Karpas-422 (cell line): Measurements from ENCODE around the gene MED23. TPM values are rescaled to one million over a fixed set of nuclear protein-coding genes. Genes with fewer than 3 reads are reported as not detected.
"Not testable (repeated sequence)": the region's sequence is repeated elsewhere in the genome, so short reads cannot be mapped to it uniquely, and the experiment has no call there.

Experiments used
- DNase-seq: peaks from one replicate; pipeline ENCODE4 v3.0.0-alpha.2; 2015
- H2AFZ ChIP-seq: fragments of 200-600 bp; sonication (generic); 2 replicates; pipeline ENCODE4 v1.6.1; 2014; ENCODE audit warnings: antibody characterized with exemption, low read length, mixed read lengths
- H3K27ac ChIP-seq: fragments of 200-600 bp; sonication (generic); 2 replicates; pipeline ENCODE4 v1.5.1; 2014; ENCODE audit warnings: mild to moderate bottlenecking, low read length, moderate library complexity
- H3K27me3 ChIP-seq: fragments of 200-600 bp; sonication (generic); 2 replicates; pipeline ENCODE4 v1.6.1; 2014; ENCODE audit warnings: low read length, mixed read lengths
- H3K36me3 ChIP-seq: fragments of 200-600 bp; sonication (generic); 2 replicates; pipeline ENCODE4 v1.6.1; 2014; ENCODE audit warnings: low read length, mixed read lengths; ENCODE audit not compliant: insufficient read depth
- H3K4me1 ChIP-seq: fragments of 200-600 bp; sonication (generic); 2 replicates; pipeline ENCODE4 v1.6.1; 2014; ENCODE audit warnings: mild to moderate bottlenecking, low read length, mixed read lengths
- H3K4me2 ChIP-seq: fragments of 200-600 bp; sonication (generic); 2 replicates; pipeline ENCODE4 v1.6.1; 2014; ENCODE audit warnings: low read length, low read depth, mild to moderate bottlenecking; ENCODE audit not compliant: poor library complexity, severe bottlenecking
- H3K4me3 ChIP-seq: fragments of 200-600 bp; sonication (generic); 2 replicates; pipeline ENCODE4 v1.5.1; 2014; ENCODE audit warnings: mild to moderate bottlenecking, antibody characterized with exemption, low read length, mixed read lengths
- H3K79me2 ChIP-seq: fragments of 200-600 bp; sonication (generic); 2 replicates; pipeline ENCODE4 v1.6.1; 2014; ENCODE audit warnings: mild to moderate bottlenecking, low read length, mixed read lengths
- H3K9ac ChIP-seq: fragments of 200-600 bp; sonication (generic); 2 replicates; pipeline ENCODE4 v1.6.0; 2014; ENCODE audit warnings: low read length
- H3K9me2 ChIP-seq: fragments of 200-600 bp; sonication (generic), shearing (Covaris generic); replicated peaks from 2 replicates; pipeline ENCODE4 v1.6.0; 2014; ENCODE audit warnings: mild to moderate bottlenecking, low read length, moderate library complexity; ENCODE audit not compliant: insufficient read depth
- H3K9me3 ChIP-seq: fragments of 300-700, 200-600 bp; sonication (generic); 2 replicates; pipeline ENCODE4 v1.6.1; 2014; ENCODE audit warnings: low read length, mixed read lengths
- H4K20me1 ChIP-seq: fragments of 200-600 bp; sonication (generic); 2 replicates; pipeline ENCODE4 v1.6.1; 2014; ENCODE audit warnings: mild to moderate bottlenecking, antibody characterized with exemption, low read length, low read depth; ENCODE audit not compliant: insufficient read depth
- small RNA-seq: library from RNA; depleted of rRNA; stranded (forward); fragments of <200 nt; gene quantifications from one replicate; pipeline ENCODE3, GENCODE V24; 2014
- total RNA-seq: library from RNA; depleted of rRNA; stranded (reverse); fragments of >200 nt; shearing (Covaris generic); gene quantifications from 2 replicates; pipeline ENCODE4 v1.2.3, GENCODE V29; 2014; ENCODE audit warnings: low replicate concordance; rRNA removed

The MED23 gene
- total RNA-seq, 1 experiment from 2014 or later: 67.0 TPM

- H2AFZ ChIP-seq, H3K9me3 ChIP-seq, H3K4me3 ChIP-seq, H3K4me2 ChIP-seq, H3K27me3 ChIP-seq, H3K9me2 ChIP-seq, H3K79me2 ChIP-seq, DNase-seq, H4K20me1 ChIP-seq, H3K4me1 ChIP-seq, H3K27ac ChIP-seq, H3K9ac ChIP-seq, H3K36me3 ChIP-seq: not testable (repeated sequence)
Measured at GRCh38 chr6:131530936-131531335, 97.1 kb downstream of the MED23 start.

- H3K27me3 ChIP-seq: no peaks in the 10 kb centered on the region
- H3K4me1 ChIP-seq: no peaks in the 10 kb centered on the region
- no peaks in the 10 kb centered on the region for H3K79me2 ChIP-seq
- DNase-seq: no peak
- no peak overlapping the region for H3K4me2 ChIP-seq
- H2AFZ ChIP-seq: no peak overlapping the region
- no peaks in the 10 kb centered on the region for H3K9me3 ChIP-seq
- no peaks in the 10 kb centered on the region for H4K20me1 ChIP-seq
- no peaks in the 10 kb centered on the region for H3K36me3 ChIP-seq
- H3K4me3 ChIP-seq: no peak overlapping the region
- H3K27ac ChIP-seq: no peak overlapping the region
- no peak overlapping the region for H3K9ac ChIP-seq
- no peaks in the 10 kb centered on the region for H3K9me2 ChIP-seq
Measured at GRCh38 chr6:131524695-131525336, 103.2 kb downstream of the MED23 start.

GRCh38 chr6:131523988-131524673 is 103.9 kb downstream of the MED23 start:
- no peaks in the 10 kb centered on the region for H3K4me1 ChIP-seq
- H3K36me3 ChIP-seq: no peaks in the 10 kb centered on the region
- no peaks in the 10 kb centered on the region for H4K20me1 ChIP-seq
- no peak overlapping the region for H3K9ac ChIP-seq
- no peak overlapping the region for H3K27ac ChIP-seq
- H3K4me2 ChIP-seq: no peak overlapping the region
- no peak overlapping the region for H3K4me3 ChIP-seq
- DNase-seq: no peak
- H2AFZ ChIP-seq: no peak overlapping the region
- no peaks in the 10 kb centered on the region for H3K9me2 ChIP-seq
- no peaks in the 10 kb centered on the region for H3K79me2 ChIP-seq
- no peaks in the 10 kb centered on the region for H3K9me3 ChIP-seq
- H3K27me3 ChIP-seq: no peaks in the 10 kb centered on the region

Small RNA genes lying within 50 kb of the gene (small RNA-seq; reads per million reads assigned to genes)
- not detected for gene RNU4-18P

Other genes with a start within 250 kb of the MED23 start
- gene ARG1, start 55.0 kb downstream of the MED23 start, total RNA-seq: not detected in 2 replicates
- not detected in 2 replicates for gene ENPP3, start 9.1 kb upstream of the MED23 start, total RNA-seq
- not detected in 2 replicates for gene OR2A4, start 73.2 kb upstream of the MED23 start, total RNA-seq
- gene CTAGE9, start 82.8 kb upstream of the MED23 start, total RNA-seq: not detected in 2 replicates
- gene ENPP1, start 179.8 kb upstream of the MED23 start, total RNA-seq: 1.1 TPM in 1 of 2 replicates, not detected in the other